ENCODE results near the gene ZBTB9.

Gene ZBTB9, protein sequence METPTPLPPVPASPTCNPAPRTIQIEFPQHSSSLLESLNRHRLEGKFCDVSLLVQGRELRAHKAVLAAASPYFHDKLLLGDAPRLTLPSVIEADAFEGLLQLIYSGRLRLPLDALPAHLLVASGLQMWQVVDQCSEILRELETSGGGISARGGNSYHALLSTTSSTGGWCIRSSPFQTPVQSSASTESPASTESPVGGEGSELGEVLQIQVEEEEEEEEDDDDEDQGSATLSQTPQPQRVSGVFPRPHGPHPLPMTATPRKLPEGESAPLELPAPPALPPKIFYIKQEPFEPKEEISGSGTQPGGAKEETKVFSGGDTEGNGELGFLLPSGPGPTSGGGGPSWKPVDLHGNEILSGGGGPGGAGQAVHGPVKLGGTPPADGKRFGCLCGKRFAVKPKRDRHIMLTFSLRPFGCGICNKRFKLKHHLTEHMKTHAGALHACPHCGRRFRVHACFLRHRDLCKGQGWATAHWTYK

DNA sequence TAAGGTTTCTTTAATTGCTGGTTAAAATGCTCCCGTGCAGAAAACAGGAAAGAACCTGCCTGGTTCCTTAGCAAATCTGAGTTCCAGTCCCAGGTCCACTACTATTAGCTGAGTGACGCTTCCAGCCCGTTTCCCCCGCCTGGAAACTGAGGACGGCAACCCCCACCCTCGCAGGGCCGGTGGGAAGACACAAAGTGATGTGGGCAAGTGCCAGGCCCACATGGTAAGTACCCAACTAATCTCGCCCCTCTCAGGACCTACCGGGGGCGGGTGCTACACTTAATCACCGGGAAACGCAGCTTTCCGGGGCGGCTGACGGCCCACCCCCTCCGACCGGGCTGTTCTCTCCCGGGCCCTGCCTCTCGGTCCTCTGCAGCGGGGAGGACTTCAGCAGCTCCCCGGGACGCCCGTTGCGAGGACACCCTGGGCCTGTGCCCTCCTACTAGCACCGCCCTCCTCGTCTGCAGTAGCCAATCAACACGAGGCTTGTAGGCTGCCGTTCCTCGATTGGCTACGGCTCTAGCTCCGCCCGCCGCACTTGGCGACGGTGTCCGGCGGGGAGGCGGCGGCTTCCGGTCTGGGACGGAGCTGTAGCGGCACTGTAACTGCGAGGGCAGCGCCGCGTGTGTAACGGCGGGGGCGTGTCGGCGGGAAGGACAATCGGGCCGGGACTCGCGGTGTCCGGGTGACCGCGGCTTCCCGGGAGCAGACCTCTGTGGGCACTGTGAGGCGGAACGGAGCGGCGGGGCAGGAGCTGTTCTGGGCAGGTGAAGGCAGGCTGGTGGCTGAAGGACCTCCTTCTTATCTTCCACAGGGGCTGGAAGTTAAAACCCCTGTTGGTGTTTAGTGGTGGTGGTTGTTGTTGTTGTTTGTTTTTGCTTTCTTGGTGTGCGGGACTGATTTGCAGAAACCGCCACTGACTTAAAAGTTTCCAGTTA, at the start of gene ZBTB9:
ZBTB9 (plus strand) TSS at position 568 of the 938 bp plus-strand sequence. CDS start 525 bp downstream, outside the sequence.
- DNase-seq = peak; percentile 92

DNA sequence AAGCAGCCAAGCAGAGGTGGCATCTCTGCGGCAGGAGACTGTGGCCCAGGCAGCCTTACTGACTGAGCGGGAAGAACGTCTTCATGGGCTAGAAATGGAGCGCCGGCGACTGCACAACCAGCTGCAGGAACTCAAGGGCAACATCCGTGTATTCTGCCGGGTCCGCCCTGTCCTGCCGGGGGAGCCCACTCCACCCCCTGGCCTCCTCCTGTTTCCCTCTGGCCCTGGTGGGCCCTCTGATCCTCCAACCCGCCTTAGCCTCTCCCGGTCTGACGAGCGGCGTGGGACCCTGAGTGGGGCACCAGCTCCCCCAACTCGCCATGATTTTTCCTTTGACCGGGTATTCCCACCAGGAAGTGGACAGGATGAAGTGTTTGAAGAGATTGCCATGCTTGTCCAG, 49.5 kb upstream of the ZBTB9 start:
- DNase-seq = no peak

DNA sequence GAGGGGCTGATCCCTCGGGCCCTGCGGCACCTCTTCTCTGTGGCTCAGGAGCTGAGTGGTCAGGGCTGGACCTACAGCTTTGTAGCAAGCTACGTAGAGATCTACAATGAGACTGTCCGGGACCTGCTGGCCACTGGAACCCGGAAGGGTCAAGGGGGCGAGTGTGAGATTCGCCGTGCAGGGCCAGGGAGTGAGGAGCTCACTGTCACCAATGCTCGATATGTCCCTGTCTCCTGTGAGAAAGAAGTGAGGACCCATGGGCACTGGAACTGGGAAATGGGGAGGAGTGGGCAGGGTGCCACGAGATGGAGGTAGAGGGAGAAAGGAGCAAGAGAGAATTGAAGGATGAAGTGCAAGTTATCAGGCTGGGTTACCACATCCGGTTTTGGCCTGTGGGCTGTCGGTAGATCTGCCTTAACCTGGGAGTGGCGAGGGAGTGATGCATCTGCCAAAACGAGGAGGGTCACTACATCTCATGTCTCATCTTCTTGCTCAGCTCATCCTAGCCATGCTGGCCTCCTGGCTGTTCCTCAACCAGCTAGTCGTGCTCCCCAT, 48.9 kb upstream of the ZBTB9 start:
- no peak for DNase-seq

DNA sequence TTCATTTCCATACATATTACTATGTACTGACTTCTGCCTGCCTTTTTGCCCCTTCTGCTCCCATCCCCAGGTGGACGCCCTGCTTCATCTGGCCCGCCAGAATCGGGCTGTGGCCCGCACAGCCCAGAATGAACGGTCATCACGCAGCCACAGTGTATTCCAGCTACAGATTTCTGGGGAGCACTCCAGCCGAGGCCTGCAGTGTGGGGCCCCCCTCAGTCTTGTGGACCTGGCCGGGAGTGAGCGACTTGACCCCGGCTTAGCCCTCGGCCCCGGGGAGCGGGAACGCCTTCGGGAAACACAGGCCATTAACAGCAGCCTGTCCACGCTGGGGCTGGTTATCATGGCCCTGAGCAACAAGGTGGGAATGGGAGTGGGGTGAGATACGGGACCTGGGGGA, 48.2 kb upstream of the ZBTB9 start:
- DNase-seq = no peak

DNA sequence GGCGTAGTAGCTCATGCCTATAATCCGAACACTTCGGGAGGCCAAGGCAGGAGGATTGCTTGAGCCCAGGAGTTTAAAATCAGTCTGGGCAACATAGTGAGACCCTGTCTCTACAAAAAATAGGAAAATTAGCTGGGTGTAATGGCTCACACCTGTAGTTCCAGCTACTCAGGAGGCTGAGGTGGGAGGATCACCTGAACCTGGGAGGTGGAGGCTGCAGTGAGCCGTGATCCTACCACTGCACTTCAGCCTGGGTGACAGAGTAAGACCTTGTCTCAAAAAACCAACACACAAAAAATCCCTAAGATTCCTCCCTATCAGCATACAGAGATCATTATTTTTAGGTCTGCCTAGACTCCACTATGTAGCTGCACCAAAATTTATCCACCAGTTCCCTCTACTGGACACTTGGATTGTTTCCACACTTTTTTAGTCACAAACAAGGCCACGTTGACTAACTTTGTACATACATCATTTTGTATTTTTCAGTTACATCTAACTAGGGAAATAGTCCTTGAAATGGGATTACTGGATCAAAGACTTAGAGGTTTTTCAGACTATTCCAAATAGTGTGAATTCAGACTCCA, 47.2 kb upstream of the ZBTB9 start:
- no peak for DNase-seq

DNA sequence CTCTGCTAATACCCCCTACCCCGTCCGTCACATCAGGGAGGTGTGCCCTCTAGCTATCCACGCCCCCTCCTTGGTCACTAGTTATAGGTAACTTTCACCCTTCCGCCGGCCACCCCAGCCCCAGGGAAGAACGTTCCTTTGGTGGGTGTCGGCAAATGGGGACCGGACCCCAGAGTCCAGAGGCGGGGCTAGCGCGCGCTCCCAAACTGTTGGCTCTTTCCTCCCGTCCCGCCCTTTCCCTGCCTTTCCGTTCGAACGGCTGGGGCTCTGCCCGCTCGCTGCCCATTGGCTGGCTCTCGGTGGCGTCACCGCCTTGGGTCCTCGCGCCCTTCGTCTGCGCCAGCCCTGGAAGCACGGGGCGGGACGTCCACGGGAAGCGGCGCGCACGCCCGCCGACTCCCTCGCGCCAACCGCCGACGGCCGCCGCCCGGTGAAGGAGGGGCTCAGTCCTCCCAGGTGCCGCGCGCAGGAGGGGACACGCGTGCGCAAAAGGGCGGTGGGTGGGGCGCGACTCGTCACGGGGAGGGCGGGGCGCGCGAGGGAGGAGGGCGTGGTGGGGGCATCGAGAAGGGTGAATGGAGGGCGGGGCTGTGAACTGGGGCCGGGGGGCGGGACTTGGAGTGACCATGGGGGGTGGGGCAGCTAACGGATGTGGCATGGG, 44.2 kb upstream of the ZBTB9 start:
- peak; percentile 97 for DNase-seq

DNA sequence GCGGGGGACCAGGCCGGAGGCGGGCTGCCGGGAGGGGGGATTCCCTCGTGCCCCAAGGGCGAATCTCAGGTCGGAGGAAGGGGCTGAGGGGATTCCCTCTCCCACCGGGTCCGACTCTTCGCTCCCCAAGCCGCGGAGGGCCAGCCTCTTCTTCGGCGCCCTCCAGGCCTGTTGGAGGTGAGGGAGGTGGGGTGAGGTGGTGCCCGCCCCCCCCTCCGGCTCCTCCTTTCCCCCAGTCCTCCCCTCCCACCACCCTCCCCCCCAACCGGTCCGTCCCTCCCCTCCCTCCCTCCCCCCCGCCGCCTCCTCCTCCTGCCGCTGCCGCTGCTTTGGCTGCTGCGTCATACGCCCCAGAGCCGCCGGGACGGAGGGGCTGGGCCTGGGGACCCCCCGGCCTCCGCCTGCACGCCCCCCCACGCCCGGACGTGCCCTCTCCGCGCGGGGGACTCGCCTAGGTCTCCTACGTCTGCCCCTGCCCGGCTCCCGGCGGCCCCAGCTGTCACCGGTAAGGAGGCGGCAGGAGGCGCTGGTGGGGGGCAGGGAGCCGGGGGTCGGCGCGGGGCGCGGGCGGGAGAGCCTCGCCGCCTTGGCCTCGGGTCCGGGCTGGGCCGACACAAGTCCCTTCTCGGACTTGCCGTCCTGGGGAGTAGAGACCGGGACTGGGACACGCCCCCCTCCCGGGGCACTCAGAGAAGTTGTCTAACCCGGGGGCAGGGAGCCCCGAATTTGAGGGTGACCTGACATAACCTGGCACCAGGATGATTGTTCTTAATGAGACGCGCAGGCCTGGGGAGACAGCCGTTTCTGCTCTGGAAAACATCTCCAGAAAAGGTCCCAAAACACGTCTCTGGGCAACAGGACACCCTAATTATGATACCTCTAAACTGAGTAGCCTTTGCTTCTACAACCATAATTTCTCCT, 43.4 kb upstream of the ZBTB9 start, which contains the start of gene PHF1:
PHF1 (plus strand) TSS at position 304 of the 921 bp plus-strand sequence. CDS start 1,250 bp downstream, outside the sequence.
- no peak for DNase-seq

DNA sequence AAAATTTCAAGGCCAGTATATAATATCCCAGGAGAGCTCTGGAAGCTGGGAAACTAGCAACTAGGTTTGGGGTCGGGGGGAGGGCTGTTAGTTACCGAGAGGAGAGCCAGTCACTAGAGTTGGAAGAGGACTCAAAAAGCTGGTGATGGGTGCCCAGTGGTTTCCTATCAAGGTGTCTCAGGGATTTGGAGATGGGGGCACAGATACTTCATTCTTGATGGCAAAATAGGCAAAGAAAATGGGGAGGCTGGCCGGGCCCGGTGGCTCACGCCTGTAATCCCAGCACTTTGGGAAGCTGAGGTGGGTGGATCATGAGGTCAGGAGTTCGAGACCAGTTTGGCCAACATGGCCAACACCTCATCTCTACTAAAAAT, 42.8 kb upstream of the ZBTB9 start:
- no peak for DNase-seq

DNA sequence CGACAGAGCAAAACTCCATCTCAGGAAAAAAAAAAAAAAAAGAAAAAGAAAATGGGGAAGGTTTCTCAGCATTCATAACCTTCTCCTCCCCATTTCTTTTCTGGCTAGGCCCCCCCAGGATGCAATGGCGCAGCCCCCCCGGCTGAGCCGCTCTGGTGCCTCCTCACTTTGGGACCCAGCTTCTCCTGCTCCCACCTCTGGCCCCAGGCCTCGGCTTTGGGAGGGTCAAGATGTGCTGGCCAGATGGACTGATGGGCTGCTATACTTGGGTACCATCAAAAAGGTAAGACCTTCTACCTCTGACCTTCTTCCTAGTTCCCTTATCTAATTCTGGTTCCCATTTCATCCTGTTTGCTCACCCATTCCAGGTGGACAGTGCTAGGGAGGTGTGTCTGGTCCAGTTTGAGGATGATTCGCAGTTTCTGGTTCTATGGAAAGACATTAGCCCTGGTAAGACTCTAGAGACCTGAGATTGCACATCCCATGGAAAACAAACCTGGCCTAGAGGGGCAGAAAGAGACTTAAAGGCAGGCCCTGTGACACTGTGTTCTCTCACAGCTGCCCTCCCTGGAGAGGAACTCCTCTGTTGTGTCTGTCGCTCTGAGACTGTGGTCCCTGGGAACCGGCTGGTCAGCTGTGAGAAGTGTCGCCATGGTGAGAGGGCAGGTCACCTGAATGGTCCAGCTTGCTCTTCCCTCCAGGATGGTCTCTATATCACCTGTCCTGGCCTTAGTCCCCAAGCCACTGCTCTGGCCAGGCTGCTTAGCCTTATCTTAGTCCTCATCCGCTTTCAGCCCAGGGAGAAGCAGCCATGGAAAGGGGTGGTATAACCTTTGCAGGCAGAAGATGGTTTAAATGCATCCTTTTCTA, 42.0 kb upstream of the ZBTB9 start:
- DNase-seq = no peak

DNA sequence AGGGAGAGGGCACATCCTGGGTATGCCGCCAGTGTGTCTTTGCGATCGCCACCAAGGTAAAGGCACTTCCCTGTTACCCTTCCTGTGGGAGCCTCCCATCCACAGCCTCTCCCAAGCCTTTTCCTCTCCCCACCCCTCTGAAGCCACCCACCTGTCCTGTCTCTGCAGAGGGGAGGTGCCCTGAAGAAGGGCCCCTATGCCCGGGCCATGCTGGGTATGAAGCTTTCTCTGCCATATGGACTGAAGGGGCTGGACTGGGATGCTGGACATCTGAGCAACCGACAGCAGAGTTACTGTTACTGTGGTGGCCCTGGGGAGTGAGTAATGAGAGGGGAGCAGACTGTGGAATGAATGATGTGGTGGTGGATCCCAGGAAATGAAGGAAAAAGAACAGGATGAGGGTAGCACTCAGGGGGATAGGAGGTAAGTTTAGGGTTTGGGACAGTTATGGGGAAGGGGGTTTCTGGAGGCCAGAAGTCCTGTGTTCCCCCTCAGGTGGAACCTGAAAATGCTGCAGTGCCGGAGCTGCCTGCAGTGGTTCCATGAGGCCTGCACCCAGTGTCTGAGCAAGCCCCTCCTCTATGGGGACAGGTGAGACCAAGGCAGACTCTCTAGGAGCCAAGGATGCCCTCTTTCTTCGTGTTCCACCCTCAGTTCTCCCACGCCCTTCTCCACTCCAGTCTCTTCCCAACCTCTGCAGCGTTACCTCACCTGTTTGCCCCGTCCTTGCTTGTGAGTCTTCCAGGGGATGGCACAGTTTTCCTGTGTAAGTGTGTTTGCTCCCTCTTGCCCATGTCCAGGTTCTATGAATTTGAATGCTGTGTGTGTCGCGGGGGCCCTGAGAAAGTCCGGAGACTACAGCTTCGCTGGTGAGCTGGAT, 40.9 kb upstream of the ZBTB9 start:
- DNase-seq = no peak

DNA sequence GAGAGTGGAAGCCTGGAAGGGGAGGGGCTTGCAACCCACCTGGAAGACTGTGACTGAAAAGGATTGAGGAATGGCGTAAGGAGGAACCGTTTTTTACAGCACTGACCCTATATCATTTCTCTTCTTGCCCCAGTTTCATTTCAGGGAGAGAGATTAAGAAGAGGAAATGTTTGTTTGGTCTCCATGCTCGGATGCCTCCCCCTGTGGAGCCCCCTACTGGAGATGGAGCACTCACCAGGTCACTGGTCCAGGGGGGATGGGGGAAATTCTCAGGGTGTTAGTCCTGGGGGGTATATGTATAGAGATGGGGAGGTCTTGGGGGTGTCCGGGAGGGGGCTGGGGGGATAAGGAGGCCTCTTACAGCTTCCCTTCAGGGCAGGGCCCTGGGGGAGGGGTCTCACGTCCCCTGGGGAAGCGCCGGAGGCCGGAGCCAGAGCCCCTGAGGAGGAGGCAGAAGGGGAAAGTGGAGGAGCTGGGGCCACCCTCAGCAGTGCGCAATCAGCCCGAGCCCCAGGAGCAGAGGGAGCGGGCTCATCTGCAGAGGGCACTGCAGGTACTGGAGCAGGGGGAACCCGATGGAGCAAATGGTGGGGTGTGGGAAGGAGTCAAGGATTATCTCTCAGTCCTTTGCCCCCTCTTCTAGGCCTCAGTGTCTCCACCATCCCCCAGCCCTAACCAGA, 39.6 kb upstream of the ZBTB9 start:
- DNase-seq = no peak

DNA sequence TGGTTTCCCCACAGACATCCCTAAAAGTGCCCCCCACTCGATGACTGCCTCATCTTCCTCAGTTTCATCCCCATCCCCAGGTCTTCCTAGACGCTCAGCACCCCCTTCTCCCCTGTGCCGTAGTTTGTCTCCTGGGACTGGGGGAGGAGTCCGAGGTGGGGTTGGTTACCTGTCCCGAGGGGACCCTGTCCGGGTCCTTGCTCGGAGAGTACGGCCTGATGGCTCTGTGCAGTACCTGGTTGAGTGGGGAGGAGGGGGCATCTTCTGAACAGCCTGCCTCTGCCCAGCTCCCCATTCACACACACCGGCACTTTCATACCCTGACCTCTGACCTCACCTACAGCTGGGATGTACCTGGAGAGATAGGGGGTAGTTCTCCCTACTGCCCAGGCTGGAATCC, 38.5 kb upstream of the ZBTB9 start:
- DNase-seq = no peak

DNA sequence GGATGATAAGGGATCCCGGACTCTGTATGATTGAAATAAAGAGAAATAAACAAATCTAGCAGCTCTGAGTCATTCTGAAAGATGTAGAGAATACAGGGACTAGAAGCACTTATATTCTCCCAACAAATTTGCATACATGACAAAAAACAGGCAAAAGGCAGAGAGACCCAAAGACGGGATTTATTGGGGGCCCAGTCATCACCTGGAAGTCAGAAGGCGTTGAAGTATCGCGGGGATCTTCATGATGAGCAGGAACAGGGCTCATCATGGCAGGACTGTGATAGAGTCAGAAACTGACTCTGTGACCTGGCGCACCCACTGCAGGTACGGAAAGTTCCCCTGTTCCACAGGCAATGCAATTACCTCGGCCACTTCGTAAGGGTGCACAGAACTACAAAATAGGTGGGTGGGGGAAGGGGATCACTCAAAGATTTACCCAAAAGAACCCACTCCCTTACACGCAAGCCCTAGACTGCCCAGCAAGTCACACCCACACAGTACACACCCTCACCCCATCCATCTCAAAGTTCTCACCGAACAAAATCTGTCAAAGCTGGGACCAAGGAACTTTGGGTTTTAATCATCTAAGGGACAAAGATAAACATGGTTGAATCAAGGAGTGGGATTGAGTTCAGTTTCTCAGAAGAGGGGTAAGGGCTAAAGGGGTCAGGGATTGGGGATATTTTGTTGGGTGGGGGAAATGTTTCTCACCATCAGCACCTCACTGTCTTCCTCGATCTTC, 37.8 kb upstream of the ZBTB9 start:
- DNase-seq = no peak

DNA sequence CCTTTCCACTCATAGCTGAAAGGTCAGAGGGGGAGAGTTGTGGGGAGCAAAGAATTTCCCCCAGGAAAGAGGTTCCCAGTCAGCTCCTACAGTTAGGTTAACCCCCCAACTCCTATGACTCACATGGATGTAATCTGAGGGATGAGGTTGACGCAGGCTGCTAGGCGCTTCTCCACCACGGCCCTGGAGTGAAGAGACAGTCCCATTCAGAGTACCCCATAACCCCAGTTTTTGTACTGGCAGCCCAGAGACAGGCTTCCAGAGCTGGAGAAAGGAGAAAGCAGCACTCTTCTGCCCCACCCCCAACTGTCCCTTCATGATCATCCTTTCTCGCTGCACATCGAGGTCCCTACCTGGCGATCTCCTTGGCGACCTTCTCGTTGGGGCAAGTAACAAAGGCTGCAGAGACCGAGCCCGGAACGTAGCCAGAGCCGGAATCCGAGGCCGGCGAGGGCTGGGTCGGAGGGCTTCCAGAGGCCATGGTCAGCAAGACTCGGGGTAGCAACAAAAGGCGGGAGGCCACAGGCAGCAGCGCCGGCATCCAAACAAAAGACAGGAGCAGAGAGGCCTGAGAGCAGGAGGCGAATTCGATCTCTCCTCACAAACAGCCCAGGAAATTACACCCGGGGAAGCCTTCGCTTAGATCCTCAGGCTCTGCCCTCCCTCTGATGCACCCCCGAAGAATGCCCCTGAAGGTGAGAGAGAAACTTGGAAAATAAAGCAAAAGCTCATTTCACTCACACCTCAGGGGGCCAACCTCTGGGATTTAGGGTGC, 37.1 kb upstream of the ZBTB9 start:
- no peak for DNase-seq

DNA sequence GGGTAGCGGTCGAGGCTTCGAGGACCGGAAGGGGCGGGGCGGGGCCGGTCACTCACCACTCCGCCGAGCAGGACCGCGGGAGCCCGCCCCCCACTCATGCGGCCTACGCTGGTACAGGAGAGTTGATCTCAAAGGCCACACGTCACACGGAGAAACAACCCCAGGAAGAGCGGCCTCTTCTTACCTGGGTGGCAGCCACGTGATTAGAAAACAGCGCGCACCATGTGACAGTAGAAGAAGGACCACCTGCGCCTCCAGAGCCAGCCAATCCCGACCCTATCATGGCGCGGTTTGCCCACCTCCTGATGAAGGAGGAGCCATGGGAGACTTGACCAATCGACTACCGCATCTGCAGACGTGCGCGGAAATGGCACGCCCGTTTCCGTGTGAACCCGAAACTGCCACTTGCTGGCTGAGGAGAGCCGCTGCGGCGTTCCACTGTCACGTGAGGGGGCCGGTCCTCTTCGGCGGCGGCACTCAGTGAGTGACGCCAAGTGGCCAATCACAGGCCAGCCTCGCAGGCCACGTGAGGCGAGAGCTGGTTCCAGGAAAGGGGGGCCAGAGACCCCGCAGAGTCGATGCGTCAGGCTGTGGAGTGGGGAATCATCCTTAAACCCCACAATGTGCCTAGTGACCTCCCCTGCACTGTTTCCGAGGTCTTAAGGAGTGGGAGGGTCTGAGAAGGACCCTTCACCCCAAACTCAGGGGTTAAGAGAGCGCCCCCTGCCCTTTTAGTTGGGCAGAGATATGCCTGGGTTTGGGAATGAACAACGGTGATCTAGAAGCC, 36.3 kb upstream of the ZBTB9 start, which contains the start of gene CUTA:
CUTA (minus strand) TSS at position 205 of the 787 bp plus-strand sequence; CDS start at position 98, 107 bp downstream.
- peak; percentile 98 for DNase-seq

Data from activated effector memory CD4-positive, alpha-beta T cell treated with Interleukin-2 at 50 U/mL for 16 hours (primary cell).